K562 (cell line): ENCODE results near the gene APOC4. TPM values are rescaled to one million over a fixed set of nuclear protein-coding genes. Genes with fewer than 3 reads are reported as not detected.

Experiments
- EHMT2 ChIP-seq: fragments of 450-650 bp; IDR thresholded peaks from 2 replicates; pipeline ENCODE4 v1.6.1; 2018; ENCODE audit warnings: antibody characterized with exemption
- MTF1 ChIP-seq: fragments of 250-450 bp; sonication (Bioruptor Pico); IDR thresholded peaks from 2 replicates; pipeline ENCODE4 v1.9.0; 2021; ENCODE audit warnings: moderate library complexity, mild to moderate bottlenecking, inconsistent platforms, borderline replicate concordance
- RBM25 ChIP-seq: fragments of 200-400 bp; formaldehyde crosslinking; IDR thresholded peaks from 2 replicates; pipeline ENCODE4 v1.6.1; 2018; ENCODE audit warnings: low read length, low read depth, moderate library complexity; ENCODE audit not compliant: severe bottlenecking
- SMARCE1 ChIP-seq: fragments of 450-650 bp; IDR thresholded peaks from 2 replicates; pipeline ENCODE4 v1.7.1; 2016; ENCODE audit warnings: mild to moderate bottlenecking
- ZNF668 ChIP-seq: fragments of 250-450 bp; sonication (Bioruptor Pico); IDR thresholded peaks from 2 replicates; pipeline ENCODE4 v1.8.0; 2022; ENCODE audit warnings: mild to moderate bottlenecking, inconsistent platforms
- polyA plus RNA-seq, 8 experiments: library from polyadenylated mRNA; depleted of rRNA in 4 of 8; stranded (reverse) in 5 of 8; unstranded in 3 of 8; fragments of >200 nt; fragmentation: Nextera tagmentation in 2 of 8; fragmentation: Illumina TruSeq in 1 of 8; extraction: Ambion mirVana in 2 of 8; extraction: Trizol in 1 of 8; gene quantifications; 2 replicates each; pipeline versions ENCODE4 v1.2.1 to v1.2.3, GENCODE V29; 2011 to 2014; ENCODE audit warnings: inconsistent platforms in 1 of 8, missing spikeins in 1 of 8
- total RNA-seq, 7 experiments: library from RNA; depleted of rRNA in 6 of 7; stranded (reverse); fragments of >200 nt in 6 of 7; fragmentation: Illumina TruSeq in 2 of 7; extraction: Trizol in 2 of 7; gene quantifications; 2 replicates each; pipeline versions ENCODE4 v1.2.1 to v1.2.3, GENCODE V29; 2011 to 2021; ENCODE audit warnings: low replicate concordance in 1 of 7
- TF ChIP-seq, protein P1 (sequence below): fragments of 250-450 bp; sonication (Bioruptor Pico); IDR thresholded peaks from 2 replicates; pipeline ENCODE4 v1.4.0; 2020; ENCODE audit warnings: mild to moderate bottlenecking, moderate library complexity
- TF ChIP-seq, protein P2 (sequence below): sonication (generic); formaldehyde crosslinking; IDR thresholded peaks from 2 replicates; pipeline ENCODE4 v1.8.0; 2022; ENCODE audit warnings: mild to moderate bottlenecking, missing genetic modification reagents, borderline replicate concordance

The APOC4 gene
- total and polyA plus RNA-seq, 9 of the 15 experiments (the other 6 are each of a cell fraction or from before 2014, with no cell fraction given), result 0.46 TPM; not detected in 8

DNA sequence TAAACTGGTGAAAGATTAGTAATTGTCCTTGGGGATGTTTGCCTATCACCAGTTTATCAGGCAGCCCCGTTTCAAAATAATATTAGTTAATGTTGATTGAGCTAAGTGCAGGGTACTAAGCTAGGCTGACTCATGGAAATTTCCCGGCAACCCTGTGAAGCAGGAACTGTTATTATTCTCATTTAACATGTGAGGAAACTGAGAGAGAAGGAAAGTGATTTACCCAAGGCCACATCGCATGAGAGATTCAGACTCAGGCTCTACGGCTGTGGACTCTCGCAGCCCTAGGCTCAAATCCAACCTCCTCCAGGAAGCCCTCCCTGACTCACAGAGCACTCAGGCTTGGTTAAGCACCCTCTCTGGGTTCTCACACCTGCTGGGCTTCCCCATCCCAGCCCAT is 32.8 kb downstream of the APOC4 start (continued):
- TF ChIP-seq, protein P1, sequence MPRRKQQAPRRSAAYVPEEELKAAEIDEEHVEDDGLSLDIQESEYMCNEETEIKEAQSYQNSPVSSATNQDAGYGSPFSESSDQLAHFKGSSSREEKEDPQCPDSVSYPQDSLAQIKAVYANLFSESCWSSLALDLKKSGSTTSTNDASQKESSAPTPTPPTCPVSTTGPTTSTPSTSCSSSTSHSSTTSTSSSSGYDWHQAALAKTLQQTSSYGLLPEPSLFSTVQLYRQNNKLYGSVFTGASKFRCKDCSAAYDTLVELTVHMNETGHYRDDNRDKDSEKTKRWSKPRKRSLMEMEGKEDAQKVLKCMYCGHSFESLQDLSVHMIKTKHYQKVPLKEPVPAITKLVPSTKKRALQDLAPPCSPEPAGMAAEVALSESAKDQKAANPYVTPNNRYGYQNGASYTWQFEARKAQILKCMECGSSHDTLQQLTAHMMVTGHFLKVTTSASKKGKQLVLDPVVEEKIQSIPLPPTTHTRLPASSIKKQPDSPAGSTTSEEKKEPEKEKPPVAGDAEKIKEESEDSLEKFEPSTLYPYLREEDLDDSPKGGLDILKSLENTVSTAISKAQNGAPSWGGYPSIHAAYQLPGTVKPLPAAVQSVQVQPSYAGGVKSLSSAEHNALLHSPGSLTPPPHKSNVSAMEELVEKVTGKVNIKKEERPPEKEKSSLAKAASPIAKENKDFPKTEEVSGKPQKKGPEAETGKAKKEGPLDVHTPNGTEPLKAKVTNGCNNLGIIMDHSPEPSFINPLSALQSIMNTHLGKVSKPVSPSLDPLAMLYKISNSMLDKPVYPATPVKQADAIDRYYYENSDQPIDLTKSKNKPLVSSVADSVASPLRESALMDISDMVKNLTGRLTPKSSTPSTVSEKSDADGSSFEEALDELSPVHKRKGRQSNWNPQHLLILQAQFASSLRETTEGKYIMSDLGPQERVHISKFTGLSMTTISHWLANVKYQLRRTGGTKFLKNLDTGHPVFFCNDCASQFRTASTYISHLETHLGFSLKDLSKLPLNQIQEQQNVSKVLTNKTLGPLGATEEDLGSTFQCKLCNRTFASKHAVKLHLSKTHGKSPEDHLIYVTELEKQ (CRISPR knock-in tag), result no peak
- TF ChIP-seq, protein P2, sequence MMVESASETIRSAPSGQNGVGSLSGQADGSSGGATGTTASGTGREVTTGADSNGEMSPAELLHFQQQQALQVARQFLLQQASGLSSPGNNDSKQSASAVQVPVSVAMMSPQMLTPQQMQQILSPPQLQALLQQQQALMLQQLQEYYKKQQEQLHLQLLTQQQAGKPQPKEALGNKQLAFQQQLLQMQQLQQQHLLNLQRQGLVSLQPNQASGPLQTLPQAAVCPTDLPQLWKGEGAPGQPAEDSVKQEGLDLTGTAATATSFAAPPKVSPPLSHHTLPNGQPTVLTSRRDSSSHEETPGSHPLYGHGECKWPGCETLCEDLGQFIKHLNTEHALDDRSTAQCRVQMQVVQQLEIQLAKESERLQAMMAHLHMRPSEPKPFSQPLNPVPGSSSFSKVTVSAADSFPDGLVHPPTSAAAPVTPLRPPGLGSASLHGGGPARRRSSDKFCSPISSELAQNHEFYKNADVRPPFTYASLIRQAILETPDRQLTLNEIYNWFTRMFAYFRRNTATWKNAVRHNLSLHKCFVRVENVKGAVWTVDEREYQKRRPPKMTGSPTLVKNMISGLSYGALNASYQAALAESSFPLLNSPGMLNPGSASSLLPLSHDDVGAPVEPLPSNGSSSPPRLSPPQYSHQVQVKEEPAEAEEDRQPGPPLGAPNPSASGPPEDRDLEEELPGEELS (CRISPR knock-in tag), result no peak
- TF ChIP-seq EHMT2 (no peak), MTF1 (CRISPR knock-in tag) (no peak), RBM25 (peak; percentile 14), SMARCE1 (no peak), ZNF668 (CRISPR knock-in tag) (no peak)
- TF ChIP-seq, all 486 proteins: peak for 2
